ENCODE data around the gene AQP2.
"Not testable (repeated sequence)": the region's sequence is repeated elsewhere in the genome, so short reads cannot be mapped to it uniquely, and the experiment has no call there.

The AQP2 gene

GRCh38 chr12:49971141-49971540, 20.6 kb downstream of the AQP2 start:
- FAIRE-seq: no peak

DNA sequence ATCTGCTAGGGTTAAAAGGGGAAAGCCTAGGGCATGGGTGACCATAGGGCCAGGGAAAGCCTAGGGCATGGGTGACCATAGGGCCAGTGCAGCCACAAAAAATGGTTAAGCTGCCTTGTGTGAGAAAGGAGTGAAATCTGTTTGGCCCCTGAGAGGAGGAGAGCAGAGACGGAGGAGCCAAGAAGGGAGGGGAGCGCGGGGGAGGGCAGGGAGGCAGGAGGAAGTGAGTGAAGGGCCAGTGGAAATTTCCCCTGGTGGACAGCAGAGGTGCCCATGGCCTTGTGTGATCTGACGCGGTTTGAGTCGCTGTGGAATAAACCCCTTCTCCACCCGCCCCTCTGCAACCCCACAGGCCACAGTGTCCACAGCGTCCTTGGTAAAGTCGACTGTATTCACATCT, 21.6 kb downstream of the AQP2 start:
- FAIRE-seq: no peak

DNA sequence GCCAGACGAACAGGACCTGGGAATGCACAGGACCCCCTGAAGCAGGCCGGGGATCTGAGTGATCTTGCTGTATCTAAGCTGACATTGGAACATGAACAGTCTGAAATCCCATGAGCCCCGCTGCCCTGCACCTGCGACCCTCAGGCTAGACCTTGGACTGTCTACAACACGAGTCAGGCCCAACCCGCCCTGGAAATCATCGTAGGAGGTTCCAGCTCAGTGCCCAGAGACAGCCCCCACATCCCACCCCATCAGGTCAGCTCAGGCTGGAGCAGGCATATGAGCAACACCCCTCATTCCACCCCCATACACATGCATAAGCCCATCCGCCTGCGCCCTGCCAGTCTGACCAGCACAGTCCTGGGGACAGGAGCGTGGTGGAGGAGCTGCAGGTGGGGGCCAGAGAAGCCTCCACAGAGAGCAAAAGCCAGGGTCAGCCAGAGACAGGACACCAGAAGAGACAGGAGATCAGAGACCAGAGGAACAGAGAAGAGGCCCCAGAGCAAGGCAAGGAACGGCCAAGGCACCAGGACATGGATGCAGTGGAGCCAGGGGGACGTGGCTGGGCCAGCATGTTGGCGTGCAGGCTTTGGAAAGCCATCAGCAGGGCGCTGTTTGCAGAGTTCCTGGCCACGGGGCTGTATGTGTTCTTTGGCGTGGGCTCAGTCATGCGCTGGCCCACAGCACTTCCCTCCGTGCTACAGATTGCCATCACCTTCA, 22.3 kb downstream of the AQP2 start, which contains the start of gene AQP6:
Gene AQP6, plus strand, starts transcription at position 307 of the 720 bp plus-strand sequence. Its CDS starts 227 bp downstream, at position 534.
- no peak for FAIRE-seq

DNA sequence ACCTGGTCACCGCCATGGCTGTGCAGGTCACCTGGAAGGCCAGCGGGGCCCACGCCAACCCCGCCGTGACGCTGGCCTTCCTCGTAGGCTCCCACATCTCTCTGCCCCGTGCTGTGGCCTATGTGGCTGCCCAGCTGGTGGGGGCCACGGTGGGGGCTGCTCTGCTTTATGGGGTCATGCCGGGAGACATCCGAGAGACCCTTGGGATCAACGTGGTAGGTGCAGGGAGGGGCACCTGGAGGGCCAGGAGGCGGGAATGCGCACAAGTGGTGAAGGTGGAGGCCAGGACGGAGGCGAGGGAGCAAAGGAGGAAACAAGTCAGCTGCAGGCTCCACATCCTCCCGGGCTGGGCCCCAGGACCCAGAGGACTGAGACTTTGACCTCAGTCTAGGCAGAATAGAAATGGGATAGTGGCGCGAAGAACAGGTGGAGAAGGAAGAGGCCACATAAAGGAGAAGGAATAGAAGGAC, 22.9 kb downstream of the AQP2 start:
- FAIRE-seq: no peak

DNA sequence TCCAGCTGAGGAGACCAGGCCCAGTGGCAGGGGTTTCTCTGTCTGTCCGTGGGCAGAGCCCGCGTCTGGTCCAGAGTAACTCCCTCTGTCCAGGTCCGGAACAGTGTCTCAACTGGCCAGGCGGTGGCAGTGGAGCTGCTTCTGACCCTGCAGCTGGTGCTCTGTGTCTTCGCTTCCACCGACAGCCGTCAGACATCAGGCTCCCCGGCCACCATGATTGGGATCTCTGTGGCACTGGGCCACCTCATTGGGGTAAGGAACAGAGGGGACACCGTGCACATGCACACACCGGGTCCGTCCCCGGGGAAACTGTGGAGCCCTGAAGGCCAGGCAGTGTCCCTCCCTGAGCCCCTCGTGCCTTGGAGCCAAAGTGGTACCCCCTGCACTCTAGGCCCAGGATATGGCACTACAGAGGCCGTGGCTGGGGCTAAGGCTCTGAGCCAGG, 23.7 kb downstream of the AQP2 start:
- FAIRE-seq: no peak

DNA sequence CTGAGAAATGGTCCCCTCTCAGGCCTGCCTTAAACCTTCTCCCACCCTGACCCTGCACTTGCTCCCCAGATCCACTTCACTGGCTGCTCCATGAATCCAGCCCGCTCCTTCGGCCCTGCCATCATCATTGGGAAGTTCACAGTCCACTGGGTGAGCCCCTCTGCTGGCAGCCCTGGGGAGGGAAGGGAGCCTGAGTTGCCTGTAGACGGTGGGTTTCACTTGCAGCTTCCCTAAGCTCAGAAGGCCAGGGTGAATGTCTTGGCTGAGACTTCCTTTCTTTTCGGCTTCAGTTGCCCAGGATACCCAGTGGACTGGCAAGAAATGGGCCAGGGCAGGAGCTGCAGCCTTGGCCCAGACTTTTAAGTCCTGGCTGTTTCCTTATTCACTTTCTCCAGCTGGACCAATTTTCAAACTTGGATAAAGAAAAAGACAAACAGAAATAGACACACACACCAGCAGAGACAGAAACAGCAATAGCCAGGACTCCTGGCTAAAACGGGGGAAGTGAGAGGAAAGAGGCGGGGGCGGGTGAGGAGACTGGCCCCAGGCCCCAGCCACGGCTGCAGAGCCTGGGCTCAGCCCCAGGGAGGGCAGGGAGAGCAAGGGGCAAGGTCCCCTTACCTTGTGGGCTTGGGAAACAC, 24.3 kb downstream of the AQP2 start:
- FAIRE-seq: no peak

- no peak for FAIRE-seq
These were observed 24.8 kb downstream of the AQP2 start for GRCh38 chr12:49975318-49975761.

- FAIRE-seq: no peak
These were observed 26.0 kb downstream of the AQP2 start for GRCh38 chr12:49976557-49976956.

- FAIRE-seq: no peak
These were observed 27.6 kb downstream of the AQP2 start for GRCh38 chr12:49978125-49978524.

- no peak for FAIRE-seq
These were observed 28.6 kb downstream of the AQP2 start for GRCh38 chr12:49979016-49979586.

DNA sequence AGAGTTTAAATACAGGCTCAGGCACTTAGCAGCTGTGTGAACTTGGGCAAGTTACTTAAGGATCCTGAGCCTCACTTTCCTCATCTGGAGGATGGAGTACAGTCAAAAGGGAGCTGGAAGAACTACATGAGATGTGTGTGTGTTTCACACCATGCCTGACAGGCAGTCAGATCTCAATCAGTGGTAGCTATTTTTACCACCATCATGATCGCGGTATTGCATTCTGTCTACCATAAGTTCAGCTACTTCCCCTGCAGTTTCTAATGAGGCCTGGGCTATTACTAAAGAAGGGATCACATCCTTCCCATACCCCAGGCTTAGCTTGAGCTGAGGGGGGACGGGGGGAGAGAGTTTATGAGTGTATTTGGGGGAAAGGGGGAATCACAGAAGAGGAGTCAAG, 29.3 kb downstream of the AQP2 start:
- FAIRE-seq: no peak

DNA sequence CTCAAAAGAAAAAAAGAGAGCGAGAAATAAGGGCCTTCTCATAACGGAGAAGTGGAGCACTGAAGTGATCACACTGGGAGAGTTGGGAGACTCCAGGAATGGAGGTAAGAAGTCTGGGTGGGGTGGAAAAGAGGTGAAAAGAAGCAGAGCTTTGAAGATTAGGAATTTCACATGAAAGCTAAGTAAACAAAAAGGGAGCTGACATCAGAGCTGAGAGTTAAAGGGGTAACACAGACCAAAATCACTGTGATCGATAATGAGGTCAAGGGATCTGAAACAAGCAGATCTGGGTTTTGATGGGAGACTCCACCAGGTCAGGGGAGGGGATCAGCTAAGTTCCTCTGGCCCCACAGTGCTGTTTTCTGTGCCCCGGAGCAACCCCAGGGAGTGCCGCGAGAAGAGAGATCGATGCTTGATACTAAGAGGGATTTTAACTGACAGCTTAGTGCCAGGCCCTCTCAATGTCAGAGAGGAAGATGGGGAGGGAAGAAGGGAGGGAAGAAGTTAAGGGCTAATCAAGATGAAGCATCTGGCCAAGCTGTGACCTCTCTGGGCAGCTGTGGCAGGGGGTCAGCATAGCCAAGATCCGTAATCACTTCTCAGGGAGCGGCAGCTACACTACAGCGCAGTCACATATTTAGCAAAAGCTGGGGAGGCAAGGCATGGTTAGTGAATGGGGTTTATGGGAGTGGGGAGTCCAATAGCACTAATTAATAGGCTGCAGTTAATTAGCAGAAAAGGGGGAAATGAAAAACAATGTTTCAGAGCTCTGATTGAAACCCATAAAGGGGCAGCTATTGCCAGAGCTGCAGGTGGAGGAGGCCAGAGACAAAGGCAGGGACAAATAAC, 30.2 kb downstream of the AQP2 start:
- no peak for FAIRE-seq

- no peak for FAIRE-seq
These were observed 31.9 kb downstream of the AQP2 start for GRCh38 chr12:49982246-49983087.

DNA sequence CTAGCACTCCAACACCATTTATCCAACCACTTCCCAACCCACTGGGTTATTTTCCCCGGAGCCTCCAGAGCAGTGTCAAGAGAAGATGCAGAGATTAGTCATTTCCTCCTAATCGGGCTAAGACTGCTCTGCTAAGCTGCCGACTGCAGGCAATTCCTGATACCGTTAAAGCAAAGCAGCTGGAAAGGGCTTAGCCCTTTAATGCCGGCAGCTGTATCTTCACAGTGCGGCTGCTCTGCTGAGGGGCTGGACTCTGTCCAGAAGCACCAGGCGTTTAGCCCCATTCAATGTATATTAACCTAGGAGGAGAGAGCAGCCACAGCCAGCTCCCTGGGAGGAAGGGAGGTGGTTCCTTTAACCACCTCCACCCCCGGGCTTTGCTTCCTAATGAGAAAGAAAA, 33.4 kb downstream of the AQP2 start:
- FAIRE-seq: no peak

- FAIRE-seq: no peak
These were observed 34.2 kb downstream of the AQP2 start for GRCh38 chr12:49984476-49985359.

GRCh38 chr12:49985981-49986380, 35.4 kb downstream of the AQP2 start:
- no peak for FAIRE-seq

DNA sequence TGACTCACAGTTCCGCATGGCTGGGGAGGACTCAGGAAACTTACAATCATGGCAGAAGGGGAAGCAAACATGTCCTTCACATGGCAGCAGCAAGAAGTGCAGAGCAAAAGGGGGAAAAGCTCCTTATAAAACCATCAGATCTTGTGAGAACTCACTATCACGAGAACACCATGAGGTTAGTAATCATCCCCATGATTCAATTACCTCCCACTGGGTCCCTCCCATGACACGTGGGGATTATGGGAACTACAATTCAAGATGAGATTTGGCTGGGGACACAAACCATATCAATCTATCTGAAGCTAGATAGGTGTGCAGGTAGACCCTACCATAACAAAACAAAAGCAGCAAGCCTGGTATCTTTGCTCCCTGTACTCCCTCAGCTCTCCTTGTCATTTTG, 35.9 kb downstream of the AQP2 start:
- FAIRE-seq: not testable (repeated sequence)

- FAIRE-seq: no peak
These were observed 37.2 kb downstream of the AQP2 start for GRCh38 chr12:49987625-49988303.

- FAIRE-seq: not testable (repeated sequence)
These were observed 38.9 kb downstream of the AQP2 start for GRCh38 chr12:49989400-49989799.

DNA sequence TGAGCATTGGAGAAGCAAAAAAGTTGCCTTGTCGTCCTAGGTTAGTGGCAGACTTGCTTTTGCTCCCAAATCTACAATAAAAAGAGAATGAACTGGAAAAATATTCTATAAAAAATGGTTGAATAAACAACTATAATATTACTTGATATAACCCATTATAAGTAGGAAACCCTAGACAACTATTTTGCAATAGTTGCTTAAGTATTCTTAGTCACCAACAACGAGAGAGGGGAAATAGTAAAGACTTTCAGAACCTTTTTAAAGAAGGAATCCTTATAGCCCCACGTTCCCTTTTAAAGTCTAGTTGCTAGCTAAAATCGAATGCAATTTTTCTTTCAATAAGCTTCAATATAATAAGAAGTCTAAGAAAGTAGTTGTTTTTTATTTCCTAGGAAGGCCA, 39.7 kb downstream of the AQP2 start:
- FAIRE-seq: no peak
